ENCODE data around the gene NBR1.
A peak's percentile ranks its signal among the peaks of the same experiment; 100 is the strongest.
"Not testable (repeated sequence)": the region's sequence is repeated elsewhere in the genome, so short reads cannot be mapped to it uniquely, and the experiment has no call there.

NBR1 gene

GRCh38 chr17:43138531-43138930, 32.5 kb upstream of the NBR1 start:
- H3K4me1 ChIP-seq; DNase-seq (ENCODE audit: low spot score in 2 of 2); in situ Hi-C loops (cut with MboI; ENCODE audit: low sequenced_read_pairs); H3K4me3 ChIP-seq; H3K9me3 ChIP-seq; H3K27me3 ChIP-seq (ENCODE audit: low read depth): not testable (repeated sequence)
- H3K36me3 ChIP-seq (replicated peaks): peaks cover 11% of the 10 kb centered on the region

GRCh38 chr17:43140396-43141332, 30.4 kb upstream of the NBR1 start:
- Histone ChIP-seq H3K9me3 (no peaks in the 10 kb centered on the region), H3K36me3 (replicated peaks) (no peaks in the 10 kb centered on the region), H3K27me3 (ENCODE audit: low read depth) (no peaks in the 10 kb centered on the region), H3K4me3 (no peak overlapping the region), H3K4me1 (no peaks in the 10 kb centered on the region)
- no peak for DNase-seq (ENCODE audit: low spot score in 2 of 2)
- in situ Hi-C loops (cut with MboI; ENCODE audit: low sequenced_read_pairs): no loop called here

- no peaks in the 10 kb centered on the region for H3K36me3 ChIP-seq (replicated peaks)
- no peak for DNase-seq (ENCODE audit: low spot score in 2 of 2)
- no peak overlapping the region for H3K4me3 ChIP-seq
- no peaks in the 10 kb centered on the region for H3K27me3 ChIP-seq (ENCODE audit: low read depth)
- H3K4me1 ChIP-seq: no peaks in the 10 kb centered on the region
- in situ Hi-C loops (cut with MboI; ENCODE audit: low sequenced_read_pairs): no loop called here
- no peaks in the 10 kb centered on the region for H3K9me3 ChIP-seq
Observed at GRCh38 chr17:43142153-43142552, 28.9 kb upstream of the NBR1 start.

- H3K27me3 ChIP-seq (ENCODE audit: low read depth): no peaks in the 10 kb centered on the region
- in situ Hi-C loops (cut with MboI; ENCODE audit: low sequenced_read_pairs): no loop called here
- H3K4me3 ChIP-seq: no peak overlapping the region
- H3K4me1 ChIP-seq: no peaks in the 10 kb centered on the region
- H3K9me3 ChIP-seq: no peaks in the 10 kb centered on the region
- H3K36me3 ChIP-seq (replicated peaks): no peaks in the 10 kb centered on the region
- no peak for DNase-seq (ENCODE audit: low spot score in 2 of 2)
Observed at GRCh38 chr17:43143201-43143600, 27.8 kb upstream of the NBR1 start.

- no peak for DNase-seq (ENCODE audit: low spot score in 2 of 2)
- Histone ChIP-seq H3K4me1 (no peaks in the 10 kb centered on the region), H3K4me3 (no peak overlapping the region), H3K36me3 (replicated peaks) (no peaks in the 10 kb centered on the region), H3K27me3 (ENCODE audit: low read depth) (no peaks in the 10 kb centered on the region), H3K9me3 (no peaks in the 10 kb centered on the region)
- in situ Hi-C loops (cut with MboI; ENCODE audit: low sequenced_read_pairs): no loop called here
Observed at GRCh38 chr17:43146649-43147048, 24.4 kb upstream of the NBR1 start.

GRCh38 chr17:43151880-43152456, 19.0 kb upstream of the NBR1 start:
- in situ Hi-C loops (cut with MboI; ENCODE audit: low sequenced_read_pairs): no loop called here
- Histone ChIP-seq H3K36me3 (replicated peaks) (no peaks in the 10 kb centered on the region), H3K4me1 (no peaks in the 10 kb centered on the region), H3K27me3 (ENCODE audit: low read depth) (no peaks in the 10 kb centered on the region), H3K4me3 (no peak overlapping the region), H3K9me3 (peaks cover 6% of the 10 kb centered on the region; the same call in 1 of the 2 replicates)
- no peak for DNase-seq (ENCODE audit: low spot score in 2 of 2)

GRCh38 chr17:43153197-43153835, 17.7 kb upstream of the NBR1 start:
- H3K9me3 ChIP-seq; H3K4me1 ChIP-seq; DNase-seq (ENCODE audit: low spot score in 2 of 2); H3K27me3 ChIP-seq (ENCODE audit: low read depth); in situ Hi-C loops (cut with MboI; ENCODE audit: low sequenced_read_pairs); H3K36me3 ChIP-seq (replicated peaks); H3K4me3 ChIP-seq: not testable (repeated sequence)

- Histone ChIP-seq H3K9me3 (peaks cover 6% of the 10 kb centered on the region; the same call in 1 of the 2 replicates), H3K27me3 (ENCODE audit: low read depth) (no peaks in the 10 kb centered on the region), H3K4me3 (no peak overlapping the region), H3K4me1 (no peaks in the 10 kb centered on the region), H3K36me3 (replicated peaks) (no peaks in the 10 kb centered on the region)
- no peak for DNase-seq (ENCODE audit: low spot score in 2 of 2)
- in situ Hi-C loops (cut with MboI; ENCODE audit: low sequenced_read_pairs): no loop called here
Observed at GRCh38 chr17:43155666-43156065, 15.3 kb upstream of the NBR1 start.

GRCh38 chr17:43159232-43159631, 11.8 kb upstream of the NBR1 start:
- DNase-seq (ENCODE audit: low spot score in 2 of 2); H3K4me1 ChIP-seq; H3K27me3 ChIP-seq (ENCODE audit: low read depth); H3K4me3 ChIP-seq; H3K9me3 ChIP-seq; in situ Hi-C loops (cut with MboI; ENCODE audit: low sequenced_read_pairs); H3K36me3 ChIP-seq (replicated peaks): not testable (repeated sequence)

GRCh38 chr17:43159957-43160356, 11.1 kb upstream of the NBR1 start:
- H3K4me1 ChIP-seq; H3K4me3 ChIP-seq; DNase-seq (ENCODE audit: low spot score in 2 of 2); in situ Hi-C loops (cut with MboI; ENCODE audit: low sequenced_read_pairs); H3K27me3 ChIP-seq (ENCODE audit: low read depth); H3K36me3 ChIP-seq (replicated peaks); H3K9me3 ChIP-seq: not testable (repeated sequence)

GRCh38 chr17:43165971-43166370, 5.0 kb upstream of the NBR1 start:
- H3K36me3 ChIP-seq (replicated peaks); H3K4me1 ChIP-seq; H3K27me3 ChIP-seq (ENCODE audit: low read depth); in situ Hi-C loops (cut with MboI; ENCODE audit: low sequenced_read_pairs); H3K4me3 ChIP-seq; H3K9me3 ChIP-seq; DNase-seq (ENCODE audit: low spot score in 2 of 2): not testable (repeated sequence)

- in situ Hi-C loops (cut with MboI; ENCODE audit: low sequenced_read_pairs): no loop called here
- peak in 1 of 2 experiments; percentile 29 for DNase-seq (ENCODE audit: low spot score in 2 of 2)
- H3K27me3 ChIP-seq (ENCODE audit: low read depth): no peaks in the 10 kb centered on the region
- peak overlapping the region; percentile 64 for H3K4me3 ChIP-seq
- H3K36me3 ChIP-seq (replicated peaks): no peaks in the 10 kb centered on the region; the same call in 1 of the 2 replicates
- H3K4me1 ChIP-seq: peaks cover 11% of the 10 kb centered on the region
- no peaks in the 10 kb centered on the region for H3K9me3 ChIP-seq
Observed at GRCh38 chr17:43169561-43170139, 1.4 kb upstream of the NBR1 start.

- peak; percentile 90 to 94 for DNase-seq (ENCODE audit: low spot score in 2 of 2)
- Histone ChIP-seq H3K27me3 (ENCODE audit: low read depth) (no peaks in the 10 kb centered on the region), H3K36me3 (replicated peaks) (no peaks in the 10 kb centered on the region; the same call in 1 of the 2 replicates), H3K4me3 (peak overlapping the region; percentile 64), H3K4me1 (peaks cover 11% of the 10 kb centered on the region), H3K9me3 (no peaks in the 10 kb centered on the region)
- in situ Hi-C loops (cut with MboI; ENCODE audit: low sequenced_read_pairs): no loop called here
Observed at GRCh38 chr17:43170140-43170765, 761 bp upstream of the NBR1 start.

Data from HAP-1 (cell line).